Testis (tissue), 3 donors: Measurements from ENCODE around the gene HOXB1. TPM values are rescaled to one million over a fixed set of nuclear protein-coding genes. Genes with fewer than 3 reads are reported as not detected.

Source experiments
- DNase-seq: peaks from one replicate; pipeline ENCODE4 v3.0.0-alpha.2; 2019
- H3K27ac ChIP-seq, 2 donors: fragments of 200-600 bp; sonication (generic); one replicate each; pipeline ENCODE4 v1.5.1; 2019
- H3K27me3 ChIP-seq: fragments of 200-600 bp; sonication (generic); one replicate; pipeline ENCODE4 v1.5.1; 2019
- H3K36me3 ChIP-seq: fragments of 200-600 bp; sonication (generic); one replicate; pipeline ENCODE4 v1.5.1; 2017; ENCODE audit warnings: low read depth; ENCODE audit errors: missing control alignments
- H3K4me1 ChIP-seq: fragments of 200-600 bp; sonication (generic); one replicate; pipeline ENCODE4 v1.5.1; 2019
- H3K4me3 ChIP-seq, 2 donors: fragments of 200-600 bp; sonication (generic); one replicate each; pipeline ENCODE4 v1.5.1; 2017 to 2019
- H3K9me3 ChIP-seq: fragments of 200-600 bp; sonication (generic); one replicate; pipeline ENCODE4 v1.5.1; 2017
- CTCF ChIP-seq, 3 experiments: fragments of 450-650 bp in 2 of 3; fragments of 200-600 bp in 1 of 3; sonication (generic) in 1 of 3; IDR thresholded peaks; one replicate each; pipeline ENCODE4 v1.5.1; 2016 to 2019; ENCODE audit warnings: antibody characterized with exemption in 3 of 3, mild to moderate bottlenecking in 2 of 3, moderate library complexity in 1 of 3
- POLR2A ChIP-seq: fragments of 450-650 bp; IDR thresholded peaks from one replicate; pipeline ENCODE4 v1.6.1; 2017; ENCODE audit warnings: antibody characterized with exemption, mild to moderate bottlenecking, moderate library complexity
- WGBS, 2 donors: methylation state at CpG; one replicate each; pipeline ENCODE4 v1.1.5; 2018; 5-methylcytosine and 5-hydroxymethylcytosine counted together
- intact Hi-C: fragments of 100-400 bp; cut with DNase I; formaldehyde crosslinking; loops from one replicate; pipeline ENCODE4 v1.15.1; 2023; ENCODE audit warnings: low total_unique reads
- polyA plus RNA-seq: library from polyadenylated mRNA; stranded (reverse); fragments of 350-450 nt; fragmentation: Illumina TruSeq; extraction: RNeasy Lipid Tissue Mini Kit (QIAGEN cat#74804); gene quantifications from one replicate; pipeline ENCODE4 v1.2.3, GENCODE V29; 2014; ENCODE audit warnings: low read depth, low replicate concordance; ENCODE audit not compliant: insufficient read depth
- total RNA-seq, 2 donors: library from RNA; depleted of rRNA; stranded (reverse); fragments of >200 nt; gene quantifications; one replicate each; pipeline ENCODE4 v1.2.3, GENCODE V29; 2016

HOXB1 gene
- total and polyA plus RNA-seq, 3 donors from 2014 or later, result 1.1 TPM; not detected in 2

GRCh38 chr17:48526608-48527546, 3.9 kb downstream of the HOXB1 start:
- 10 to 15% methylated on average over 25 to 59 of the region's 59 CpGs for WGBS, 2 donors
- no peaks in the 10 kb centered on the region for H3K27me3 ChIP-seq
- TF ChIP-seq POLR2A (no peak), CTCF (IDR thresholded peaks at IDR 0.05) (no peak)
- H3K4me3 ChIP-seq, result peak overlapping the region; percentile 24
- no peak for DNase-seq
- H3K36me3 ChIP-seq, result no peaks in the 10 kb centered on the region
- intact Hi-C loops, result no loop called here
- no peak overlapping the region for H3K27ac ChIP-seq
- no peaks in the 10 kb centered on the region for H3K9me3 ChIP-seq
- H3K4me1 ChIP-seq, result no peaks in the 10 kb centered on the region

- intact Hi-C loops, result no loop called here
- Histone ChIP-seq H3K27me3 (no peaks in the 10 kb centered on the region), H3K9me3 (no peaks in the 10 kb centered on the region), H3K4me3 (no peak overlapping the region), H3K27ac (no peak overlapping the region), H3K4me1 (no peaks in the 10 kb centered on the region), H3K36me3 (no peaks in the 10 kb centered on the region)
- no peak for TF ChIP-seq CTCF (IDR thresholded peaks at IDR 0.05)
- TF ChIP-seq POLR2A, result no peak
- DNase-seq, result no peak
- WGBS, 2 donors, result 55 to 68% methylated on average over 6 of the region's 6 CpGs
Measured at GRCh38 chr17:48523010-48523409, 7.8 kb downstream of the HOXB1 start.

- WGBS, 2 donors, result 47% methylated on average over 8 of the region's 8 CpGs
Measured at GRCh38 chr17:48522031-48522653, 8.7 kb downstream of the HOXB1 start.

GRCh38 chr17:48520631-48521079, 10.2 kb downstream of the HOXB1 start:
- Histone ChIP-seq H3K4me1 (no peaks in the 10 kb centered on the region), H3K27me3 (no peaks in the 10 kb centered on the region), H3K9me3 (no peaks in the 10 kb centered on the region), H3K36me3 (no peaks in the 10 kb centered on the region), H3K4me3 (no peak overlapping the region), H3K27ac (no peak overlapping the region)
- 53 to 64% methylated on average over 1 of the region's 1 CpG for WGBS, 2 donors
- no peak for DNase-seq
- intact Hi-C loops, result no loop called here
- no peak for TF ChIP-seq POLR2A
- no peak for TF ChIP-seq CTCF (IDR thresholded peaks at IDR 0.05)

More at GRCh38 chr17:48522031-48522653, 8.7 kb downstream of the HOXB1 start:
- Histone ChIP-seq H3K4me3 (no peak overlapping the region), H3K27me3 (no peaks in the 10 kb centered on the region), H3K4me1 (no peaks in the 10 kb centered on the region), H3K27ac (no peak overlapping the region), H3K36me3 (no peaks in the 10 kb centered on the region), H3K9me3 (no peaks in the 10 kb centered on the region)
- intact Hi-C loops, result no loop called here
- no peak for TF ChIP-seq POLR2A
- no peak for TF ChIP-seq CTCF (IDR thresholded peaks at IDR 0.05)
- DNase-seq, result no peak
